GM18507 (cell line): Measurements from ENCODE around the gene PLEK.
"Not testable (repeated sequence)": the region's sequence is repeated elsewhere in the genome, so short reads cannot be mapped to it uniquely, and the experiment has no call there.

ENCODE experiments used
- DNase-seq: peaks from one replicate; pipeline ENCODE4 v3.0.0; 2011; ENCODE audit warnings: low read depth; ENCODE audit not compliant: insufficient read length; ENCODE audit errors: extremely low spot score
- FAIRE-seq: peaks from 2 replicates; lab custom pipeline; 2011; peaks lifted over from hg19 to GRCh38; lab: Jason Lieb, UNC

The PLEK gene

DNA sequence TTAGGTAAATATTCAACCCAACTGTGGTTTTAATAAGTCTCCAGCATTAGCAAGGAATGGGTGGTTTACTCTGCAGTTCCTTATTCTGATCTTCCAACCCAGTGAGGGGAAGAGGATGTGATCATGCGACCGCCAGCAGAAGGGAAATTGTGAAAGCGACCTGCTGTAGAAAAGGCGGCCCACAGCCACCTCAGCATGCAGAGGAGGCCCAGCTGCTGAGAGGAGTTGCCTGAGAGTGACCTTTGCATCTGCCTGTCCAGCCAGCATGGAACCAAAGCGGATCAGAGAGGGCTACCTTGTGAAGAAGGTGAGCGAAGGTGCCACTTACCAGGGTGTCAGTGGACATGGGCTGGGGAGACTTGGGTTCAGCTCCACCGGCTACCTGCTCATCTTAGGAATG is at the start of gene PLEK:
TSS of gene PLEK (plus strand) at position 196 of the 400 bp plus-strand sequence. CDS start at position 266, 70 bp downstream.
- DNase-seq (no peak), FAIRE-seq (peak; percentile 98)

DNA sequence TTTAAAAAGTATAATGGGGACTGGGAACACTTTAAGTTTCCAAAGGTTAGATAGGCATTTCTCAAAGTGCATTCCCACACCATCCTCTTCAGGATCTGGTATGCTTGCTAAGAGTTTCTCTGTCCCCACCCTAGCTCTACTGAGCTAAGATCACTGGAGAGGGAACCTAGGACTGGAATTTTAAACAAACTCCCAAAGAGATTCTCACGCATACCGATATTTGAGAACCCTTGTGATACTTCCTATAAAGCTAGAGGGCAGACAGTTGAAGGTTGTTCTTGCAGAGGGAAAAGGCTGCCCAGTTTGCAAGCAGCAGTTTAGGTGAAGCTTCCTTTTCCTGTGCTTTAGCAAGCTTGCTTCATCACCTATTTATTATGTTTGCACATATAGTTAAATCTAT is 49.0 kb upstream of the PLEK start:
- no peak for FAIRE-seq

GRCh38 chr2:68317971-68318913 is 46.8 kb upstream of the PLEK start:
- DNase-seq (no peak), FAIRE-seq (no peak)

More for the DNA sequence above, 49.0 kb upstream of the PLEK start:
- DNase-seq, result no peak

- FAIRE-seq (no peak), DNase-seq (no peak)
These were observed 46.1 kb upstream of the PLEK start for GRCh38 chr2:68318914-68319397.

GRCh38 chr2:68319398-68320117 is 45.5 kb upstream of the PLEK start, which contains the start of gene CNRIP1:
TSS of gene CNRIP1 (minus strand) at chr2:68319949. CDS start at chr2:68319400, 549 bp downstream.
- no peak for DNase-seq
- FAIRE-seq, result no peak

- FAIRE-seq, result no peak
These were observed 44.9 kb upstream of the PLEK start for GRCh38 chr2:68320118-68320641.

GRCh38 chr2:68325056-68325455 is 40.0 kb upstream of the PLEK start:
- FAIRE-seq, result no peak
- no peak for DNase-seq

More at GRCh38 chr2:68320118-68320641, 44.9 kb upstream of the PLEK start:
- no peak for DNase-seq

- DNase-seq, result no peak
- FAIRE-seq, result no peak
These were observed 36.2 kb upstream of the PLEK start for GRCh38 chr2:68328901-68329300.

- FAIRE-seq (no peak), DNase-seq (no peak)
These were observed 34.4 kb upstream of the PLEK start for GRCh38 chr2:68330691-68331090.

- no peak for FAIRE-seq
- no peak for DNase-seq
These were observed 32.1 kb upstream of the PLEK start for GRCh38 chr2:68333009-68333408.

DNA sequence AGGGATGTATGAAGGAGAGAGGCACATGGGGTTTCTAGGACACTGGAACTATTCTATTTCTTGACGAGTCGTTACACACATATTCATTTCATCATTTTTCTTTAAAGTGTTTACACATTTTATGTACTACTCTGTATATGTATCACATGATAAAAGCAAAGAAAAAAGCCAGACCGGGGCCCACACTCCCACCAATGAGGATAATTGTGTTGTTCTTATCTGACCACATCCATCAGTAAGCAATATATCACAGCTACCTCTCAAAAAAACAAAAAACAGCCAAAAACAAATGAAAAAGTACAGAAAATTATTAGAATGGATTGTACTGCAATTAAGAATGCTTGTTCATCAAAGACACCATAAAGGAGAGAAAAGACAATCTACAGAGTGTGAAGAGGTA is 31.2 kb upstream of the PLEK start:
- DNase-seq, result no peak
- FAIRE-seq, result no peak

- FAIRE-seq (no peak), DNase-seq (no peak)
These were observed 28.9 kb upstream of the PLEK start for GRCh38 chr2:68336192-68336591.

DNA sequence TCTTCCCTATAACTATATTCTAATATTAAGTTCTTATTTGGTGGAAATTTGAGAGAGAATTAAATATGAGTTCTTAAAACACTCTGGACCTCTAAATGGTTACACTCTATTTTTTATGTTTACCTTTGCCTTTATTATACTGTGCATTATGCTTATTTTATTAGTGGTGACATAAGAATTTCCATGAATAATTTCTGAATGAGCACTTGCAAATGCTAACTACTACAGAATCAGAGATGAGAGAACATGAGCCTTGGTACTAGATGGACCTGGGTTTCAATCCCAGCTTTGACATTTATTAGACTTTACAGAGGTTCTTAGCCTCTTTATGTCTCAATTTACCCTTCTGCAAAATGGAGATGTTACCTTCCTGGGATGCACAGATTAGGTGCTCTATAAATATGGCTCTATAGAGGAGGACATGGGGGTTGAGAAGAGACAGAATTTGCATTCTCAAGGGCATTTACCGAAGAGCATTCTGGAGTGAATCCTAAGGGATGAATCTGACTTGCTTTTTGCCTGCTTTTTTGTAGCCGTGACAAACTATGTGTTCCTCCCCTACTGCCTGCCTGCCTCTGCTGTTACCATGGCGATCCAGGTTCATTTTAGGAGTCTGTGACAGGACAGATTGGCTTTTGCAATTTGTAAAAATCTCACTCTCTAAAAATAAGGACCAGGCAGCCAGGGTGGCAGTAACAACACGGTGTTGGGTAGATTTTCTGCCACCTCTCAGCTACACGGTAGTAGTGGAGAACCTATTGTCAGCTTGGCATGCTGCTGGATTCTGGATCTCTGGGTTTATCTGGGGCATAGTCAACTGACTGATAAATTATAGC is 24.6 kb upstream of the PLEK start:
- no peak for DNase-seq
- FAIRE-seq, result no peak

- no peak for FAIRE-seq
- no peak for DNase-seq
These were observed 24.1 kb upstream of the PLEK start for GRCh38 chr2:68341062-68341329.

GRCh38 chr2:68341583-68341982 is 23.5 kb upstream of the PLEK start:
- FAIRE-seq (no peak), DNase-seq (no peak)

GRCh38 chr2:68342470-68342869 is 22.6 kb upstream of the PLEK start:
- DNase-seq (no peak), FAIRE-seq (peak; percentile 12)

DNA sequence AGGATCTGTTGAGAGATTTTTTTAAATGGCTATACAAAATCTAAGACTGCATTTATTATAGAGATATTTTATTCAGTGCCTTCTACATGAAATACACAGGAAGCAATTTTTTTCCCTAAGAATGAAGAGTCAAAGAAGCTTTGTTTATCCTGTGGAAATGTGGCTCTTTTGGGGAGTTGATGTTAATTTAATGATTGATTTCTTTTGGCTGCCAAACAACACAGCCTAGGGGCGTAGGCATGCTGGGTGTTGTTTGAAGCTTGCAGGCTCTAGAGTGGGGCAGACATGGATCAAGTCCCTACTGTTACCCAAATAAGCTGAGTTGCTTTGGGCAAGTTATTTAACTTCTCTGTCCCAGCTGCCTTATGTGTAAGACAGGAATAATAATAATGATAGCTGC is 21.1 kb upstream of the PLEK start:
- FAIRE-seq, result no peak
- DNase-seq, result no peak

- FAIRE-seq (no peak), DNase-seq (no peak)
These were observed 19.8 kb upstream of the PLEK start for GRCh38 chr2:68345129-68345875.

GRCh38 chr2:68349091-68349490 is 16.0 kb upstream of the PLEK start:
- not testable (repeated sequence) for DNase-seq, FAIRE-seq
